Tibial nerve (tissue), 4 donors: ENCODE measurements around the gene MGMT.

Experiments
- CTCF ChIP-seq, 5 experiments: fragments of 200-600 bp in 3 of 5; fragments of 450-650 bp in 2 of 5; sonication (generic) in 3 of 5; IDR thresholded peaks; one replicate each; pipeline ENCODE4 v1.5.1; 2016 to 2019; ENCODE audit warnings: antibody characterized with exemption in 5 of 5, mild to moderate bottlenecking in 3 of 5, moderate library complexity in 2 of 5
- EP300 ChIP-seq, 2 donors: sonication (generic); formaldehyde crosslinking; IDR thresholded peaks; one replicate each; pipeline ENCODE4 v1.6.1; 2017; ENCODE audit warnings: antibody characterized with exemption in 2 of 2, mild to moderate bottlenecking in 1 of 2

DNA sequence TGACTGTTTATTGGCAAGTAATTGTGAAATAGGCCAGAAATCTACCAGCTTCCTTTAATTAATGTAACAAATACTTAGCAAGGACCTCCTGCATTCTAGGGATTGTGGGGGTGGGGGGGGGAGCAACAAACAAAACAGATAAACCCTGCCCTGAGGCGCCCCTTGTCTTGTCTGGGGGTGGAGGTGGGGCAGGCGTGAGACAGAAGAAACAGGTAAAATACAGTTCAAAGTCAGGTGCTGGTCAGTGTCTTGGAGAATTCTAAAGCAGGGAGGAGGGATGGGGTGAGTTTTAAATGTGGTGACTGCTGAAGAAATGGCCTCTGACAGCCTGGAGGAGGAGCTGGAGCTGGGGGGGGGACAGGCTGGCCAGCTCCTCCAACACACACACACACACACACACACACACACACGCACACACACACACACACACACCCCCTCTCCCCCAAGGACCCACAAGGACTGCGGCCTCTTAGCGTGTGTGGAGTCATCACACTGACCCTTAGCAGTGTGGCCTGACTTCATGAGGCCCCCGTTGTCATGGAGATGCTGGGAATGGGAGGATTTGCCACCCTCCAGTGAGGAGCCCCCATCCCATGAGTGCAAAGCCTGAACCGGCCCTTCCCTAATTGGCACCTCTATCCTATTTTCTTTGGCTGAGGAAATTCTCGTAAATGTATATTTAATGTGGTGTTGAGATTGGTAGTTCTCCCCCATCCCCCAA is 190.4 kb downstream of the MGMT start:
- no peak for TF ChIP-seq CTCF (IDR thresholded peaks at IDR 0.05)
- TF ChIP-seq EP300 (IDR thresholded peaks at IDR 0.05) = no peak
